IPS DF 6.9 (cell line): ENCODE data around the gene ATP1B1.
"Not testable (repeated sequence)": the region's sequence is repeated elsewhere in the genome, so short reads cannot be mapped to it uniquely, and the experiment has no call there.

Experiments
- DNase-seq: peaks from one replicate; pipeline ENCODE4 v3.0.0-alpha.2; 2013; ENCODE audit warnings: low read depth, low spot score
- H3K27ac ChIP-seq: one replicate; pipeline ENCODE4 v1.5.1; 2013; ENCODE audit warnings: low read length, control low read depth
- H3K27me3 ChIP-seq: 2 replicates; pipeline ENCODE4 v1.6.1; 2013; ENCODE audit warnings: mild to moderate bottlenecking, low read length; ENCODE audit not compliant: control insufficient read depth, insufficient read depth
- H3K36me3 ChIP-seq: 2 replicates; pipeline ENCODE4 v1.6.1; 2013; ENCODE audit warnings: low read length; ENCODE audit not compliant: control insufficient read depth, insufficient read depth
- H3K4me1 ChIP-seq: 2 replicates; pipeline ENCODE4 v1.6.1; 2013; ENCODE audit warnings: low read length; ENCODE audit not compliant: control insufficient read depth, insufficient read depth
- H3K4me3 ChIP-seq: 2 replicates; pipeline ENCODE4 v1.5.1; 2013; ENCODE audit warnings: mild to moderate bottlenecking, low read length
- H3K9me3 ChIP-seq: 2 replicates; pipeline ENCODE4 v1.6.1; 2013; ENCODE audit warnings: low read length, inconsistent platforms; ENCODE audit not compliant: control insufficient read depth, insufficient read depth
- WGBS: extraction: QIAGEN DNeasy Blood & Tissue Kit; methylation state at CpG from one replicate; pipeline ENCODE4 v1.1.7; 2013; ENCODE audit warnings: mixed read lengths, missing lambda C conversion rate; ENCODE audit not compliant: insufficient read length, insufficient coverage; 5-methylcytosine and 5-hydroxymethylcytosine counted together

ATP1B1 gene

GRCh38 chr1:169125597-169125996, 19.1 kb downstream of the ATP1B1 start:
- not testable (repeated sequence) for H3K4me3 ChIP-seq, H3K27me3 ChIP-seq, H3K4me1 ChIP-seq, H3K9me3 ChIP-seq, DNase-seq, H3K36me3 ChIP-seq, H3K27ac ChIP-seq
- WGBS = no CpG with 5 or more reads among the region's 6 CpGs

- Histone ChIP-seq H3K4me1 (0 out of 2 replicates have a peak, but pooled peaks cover 1% of the 10 kb centered on the region), H3K36me3 (peaks cover 2% of the 10 kb centered on the region; the same call in 1 of the 2 replicates)
- no CpG with 5 or more reads among the region's 3 CpGs for WGBS
Observed at GRCh38 chr1:169126335-169126734, 19.8 kb downstream of the ATP1B1 start.

GRCh38 chr1:169127305-169127704, 20.8 kb downstream of the ATP1B1 start:
- no peaks in the 10 kb centered on the region for H3K9me3 ChIP-seq
- H3K4me1 ChIP-seq = 0 out of 2 replicates have a peak, but pooled peaks cover 1% of the 10 kb centered on the region
- H3K4me3 ChIP-seq = no peak overlapping the region
- no CpG with 5 or more reads among the region's 3 CpGs for WGBS
- H3K27me3 ChIP-seq = no peaks in the 10 kb centered on the region
- no peak for DNase-seq
- no peak overlapping the region for H3K27ac ChIP-seq
- H3K36me3 ChIP-seq = no peaks in the 10 kb centered on the region; the same call in 1 of the 2 replicates

More at GRCh38 chr1:169126335-169126734, 19.8 kb downstream of the ATP1B1 start:
- Histone ChIP-seq H3K27ac (no peak overlapping the region), H3K9me3 (no peaks in the 10 kb centered on the region), H3K27me3 (no peaks in the 10 kb centered on the region), H3K4me3 (no peak overlapping the region)
- DNase-seq = no peak

GRCh38 chr1:169128562-169128961, 22.1 kb downstream of the ATP1B1 start:
- Histone ChIP-seq H3K4me1 (no peaks in the 10 kb centered on the region), H3K9me3 (no peaks in the 10 kb centered on the region), H3K27me3 (no peaks in the 10 kb centered on the region), H3K27ac (no peak overlapping the region), H3K4me3 (no peak overlapping the region), H3K36me3 (no peaks in the 10 kb centered on the region; the same call in 1 of the 2 replicates)
- WGBS = no CpG with 5 or more reads among the region's 2 CpGs
- no peak for DNase-seq

GRCh38 chr1:169129109-169129784, 22.8 kb downstream of the ATP1B1 start:
- Histone ChIP-seq H3K36me3 (no peaks in the 10 kb centered on the region; the same call in 1 of the 2 replicates), H3K9me3 (no peaks in the 10 kb centered on the region), H3K27me3 (no peaks in the 10 kb centered on the region), H3K4me1 (peaks cover 2% of the 10 kb centered on the region; the same call in 1 of the 2 replicates), H3K27ac (no peak overlapping the region), H3K4me3 (no peak overlapping the region)
- WGBS = no CpG with 5 or more reads among the region's 6 CpGs
- DNase-seq = no peak

- DNase-seq = no peak
- H3K36me3 ChIP-seq = no peaks in the 10 kb centered on the region; the same call in 1 of the 2 replicates
- H3K27me3 ChIP-seq = no peaks in the 10 kb centered on the region
- no peaks in the 10 kb centered on the region for H3K9me3 ChIP-seq
- H3K4me3 ChIP-seq = no peak overlapping the region
- H3K4me1 ChIP-seq = peaks cover 2% of the 10 kb centered on the region; the same call in 1 of the 2 replicates
- H3K27ac ChIP-seq = no peak overlapping the region
- WGBS = no CpG with 5 or more reads among the region's 4 CpGs
Observed at GRCh38 chr1:169130683-169131082, 24.2 kb downstream of the ATP1B1 start.

- Histone ChIP-seq H3K27me3 (no peaks in the 10 kb centered on the region), H3K27ac (no peak overlapping the region), H3K4me3 (no peak overlapping the region), H3K9me3 (no peaks in the 10 kb centered on the region), H3K36me3 (no peaks in the 10 kb centered on the region; the same call in 1 of the 2 replicates), H3K4me1 (peaks cover 4% of the 10 kb centered on the region)
- DNase-seq = no peak
- WGBS = no CpG with 5 or more reads among the region's 4 CpGs
Observed at GRCh38 chr1:169132512-169133227, 26.2 kb downstream of the ATP1B1 start.

GRCh38 chr1:169133228-169133576, 26.7 kb downstream of the ATP1B1 start:
- H3K4me3 ChIP-seq = no peak overlapping the region
- WGBS = no CpG with 5 or more reads among the region's 5 CpGs
- no peaks in the 10 kb centered on the region for H3K9me3 ChIP-seq
- DNase-seq = no peak
- H3K27ac ChIP-seq = no peak overlapping the region
- no peaks in the 10 kb centered on the region; the same call in 1 of the 2 replicates for H3K36me3 ChIP-seq
- peaks cover 4% of the 10 kb centered on the region for H3K4me1 ChIP-seq
- no peaks in the 10 kb centered on the region for H3K27me3 ChIP-seq

- H3K36me3 ChIP-seq = no peaks in the 10 kb centered on the region; the same call in 1 of the 2 replicates
- H3K4me1 ChIP-seq = peaks cover 4% of the 10 kb centered on the region
- no peaks in the 10 kb centered on the region for H3K27me3 ChIP-seq
- H3K4me3 ChIP-seq = no peak overlapping the region
- no peaks in the 10 kb centered on the region for H3K9me3 ChIP-seq
- no peak for DNase-seq
- WGBS = no CpG with 5 or more reads among the region's 2 CpGs
- no peak overlapping the region for H3K27ac ChIP-seq
Observed at GRCh38 chr1:169133801-169134502, 27.5 kb downstream of the ATP1B1 start.

- Histone ChIP-seq H3K4me1 (peaks cover 4% of the 10 kb centered on the region), H3K27ac (no peak overlapping the region), H3K9me3 (no peaks in the 10 kb centered on the region), H3K36me3 (no peaks in the 10 kb centered on the region), H3K4me3 (no peak overlapping the region), H3K27me3 (no peaks in the 10 kb centered on the region)
- no CpG with 5 or more reads among the region's 4 CpGs for WGBS
- no peak for DNase-seq
Observed at GRCh38 chr1:169137357-169137756, 30.9 kb downstream of the ATP1B1 start.
